Psoas muscle (tissue), 8 donors: Measurements from ENCODE around the gene CDC42EP2. TPM values are rescaled to one million over a fixed set of nuclear protein-coding genes. Genes with fewer than 3 reads are reported as not detected.
A peak's percentile ranks its signal among the peaks of the same experiment; 100 is the strongest.

Source experiments
- ATAC-seq, 4 donors: fragments of 200-7000 bp; cut with Tn5 transposase; one replicate each; pipeline ENCODE4 v1.9.1; 2020; ENCODE audit warnings: moderate library complexity in 3 of 4, mild to moderate bottlenecking in 2 of 4
- DNase-seq, 2 donors: peaks; one replicate each; pipeline ENCODE4 v3.0.0-alpha.2; 2020
- H3K27ac ChIP-seq: fragments of 200-600 bp; one replicate; pipeline ENCODE4 v1.8.0; 2022
- H3K27me3 ChIP-seq, 3 donors: fragments of 200-600 bp in 1 of 3; one replicate each; pipeline versions ENCODE4 v1.6.1 to v1.8.0; 2013 to 2022; ENCODE audit warnings: low read length in 2 of 3, mild to moderate bottlenecking in 2 of 3, moderate library complexity in 1 of 3; ENCODE audit not compliant: insufficient read depth in 3 of 3
- H3K36me3 ChIP-seq, 2 donors: fragments of 200-600 bp in 1 of 2; one replicate each; pipeline versions ENCODE4 v1.6.1 to v1.8.0; 2013 to 2022; ENCODE audit warnings: low read depth in 1 of 2, mild to moderate bottlenecking in 1 of 2, moderate library complexity in 1 of 2; ENCODE audit not compliant: insufficient read depth in 1 of 2
- H3K4me1 ChIP-seq: fragments of 200-600 bp; one replicate; pipeline ENCODE4 v1.8.0; 2022
- H3K4me3 ChIP-seq: fragments of 200-600 bp; one replicate; pipeline ENCODE4 v1.8.0; 2022; ENCODE audit warnings: mild to moderate bottlenecking
- H3K9me3 ChIP-seq: fragments of 200-600 bp; one replicate; pipeline ENCODE4 v1.8.0; 2022
- WGBS, 3 donors: extraction: QIAGEN DNeasy Blood & Tissue Kit; methylation state at CpG; one replicate each; pipeline versions ENCODE4 v1.1.6 to v1.1.7; 2013; 5-methylcytosine and 5-hydroxymethylcytosine counted together
- intact Hi-C, 2 donors: fragments of 100-400 bp; cut with DNase I; formaldehyde crosslinking; loops; one replicate each; pipeline versions ENCODE4 v1.11.0 to v1.14.2; 2022
- polyA plus RNA-seq, 3 donors: library from polyadenylated mRNA; stranded (reverse); fragments of 200-250 nt; gene quantifications; one replicate each; pipeline ENCODE4 v1.2.3, GENCODE V29; 2013
- total RNA-seq, 4 donors: library from RNA; stranded (reverse); fragmentation: NEBNext Ultra II Directional in 2 of 4; extraction: Animal tissue kit (Norgen Biotek cat#: 25700) in 2 of 4; gene quantifications; one replicate each; pipeline versions ENCODE4 v1.2.1 to v1.2.4, GENCODE V29; 2021 to 2023
- TF ChIP-seq, protein P1 (sequence below): fragments of 200-600 bp; IDR thresholded peaks from one replicate; pipeline ENCODE4 v1.8.0; 2022; ENCODE audit warnings: antibody characterized with exemption
- donor health status: healthy with polysubstance abuse.
- donor health status: DM: no; HTN: no; CAD: no; lungs with moderate emphysema.
- donor health status: Bipolar disorder and iron deficiency.
- donor health status: healthy.
- donor health status: DM: yes; HTN: yes; CAD: no.
- donor health status: DM: no; HTN: no; CAD: no.
- donor health status: DM: no; HTN: no; CAD: no.
- donor health status: DM: yes; HTN: yes; CAD: no.

Gene CDC42EP2
- total and polyA plus RNA-seq, 7 donors, result 2.7 to 7.3 (median 5.9) TPM

DNA sequence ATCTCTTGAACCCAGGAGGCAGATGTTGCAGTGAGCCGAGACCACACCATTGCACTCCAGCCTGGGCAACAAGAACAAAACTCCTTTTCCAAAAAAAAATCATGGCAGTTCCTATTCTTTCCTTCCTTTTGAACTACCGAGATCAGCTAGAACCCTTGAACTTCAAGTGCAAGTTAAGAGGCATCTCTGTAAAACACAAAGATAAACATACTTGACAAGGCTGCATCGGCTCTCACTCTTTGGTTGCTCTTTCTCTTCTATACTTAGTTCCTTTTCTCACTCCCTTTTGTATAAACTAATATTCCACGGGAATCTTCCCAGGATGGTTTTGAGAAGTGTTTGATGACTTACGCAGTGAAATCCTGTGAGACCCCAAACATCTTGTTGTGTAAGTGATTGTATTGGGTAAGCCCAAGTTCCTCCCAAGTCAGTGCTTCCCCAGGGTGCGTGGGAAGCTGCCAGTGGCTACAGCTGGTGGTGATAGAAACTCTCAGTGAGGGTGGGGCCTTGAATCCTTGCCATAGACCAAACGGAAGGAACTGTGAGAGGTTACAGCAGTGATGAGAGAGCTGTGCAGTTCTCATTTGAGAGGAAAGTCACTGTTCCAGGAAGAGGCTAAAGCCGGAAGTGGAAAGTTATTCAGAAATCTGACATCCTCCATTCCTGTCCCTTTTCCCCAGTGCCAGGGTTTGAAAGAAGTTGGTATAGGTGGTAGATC is 24.1 kb upstream of the CDC42EP2 start:
- Histone ChIP-seq H3K9me3 (no peaks in the 10 kb centered on the region), H3K27ac (peak overlapping the region; percentile 77), H3K36me3 (peaks cover 0 to 38% of the 10 kb centered on the region in 2 donors), H3K4me3 (no peak overlapping the region), H3K4me1 (peaks cover 34% of the 10 kb centered on the region), H3K27me3 (no peaks in the 10 kb centered on the region)
- intact Hi-C loops, result no loop called here
- ATAC-seq (peak; percentile 72 to 85 (median 83)), DNase-seq (peak; percentile 93 to 95)
- 35 to 41% (median 39%) methylated on average over 8 of the region's 8 CpGs for WGBS, 3 donors
- TF ChIP-seq, protein P1, sequence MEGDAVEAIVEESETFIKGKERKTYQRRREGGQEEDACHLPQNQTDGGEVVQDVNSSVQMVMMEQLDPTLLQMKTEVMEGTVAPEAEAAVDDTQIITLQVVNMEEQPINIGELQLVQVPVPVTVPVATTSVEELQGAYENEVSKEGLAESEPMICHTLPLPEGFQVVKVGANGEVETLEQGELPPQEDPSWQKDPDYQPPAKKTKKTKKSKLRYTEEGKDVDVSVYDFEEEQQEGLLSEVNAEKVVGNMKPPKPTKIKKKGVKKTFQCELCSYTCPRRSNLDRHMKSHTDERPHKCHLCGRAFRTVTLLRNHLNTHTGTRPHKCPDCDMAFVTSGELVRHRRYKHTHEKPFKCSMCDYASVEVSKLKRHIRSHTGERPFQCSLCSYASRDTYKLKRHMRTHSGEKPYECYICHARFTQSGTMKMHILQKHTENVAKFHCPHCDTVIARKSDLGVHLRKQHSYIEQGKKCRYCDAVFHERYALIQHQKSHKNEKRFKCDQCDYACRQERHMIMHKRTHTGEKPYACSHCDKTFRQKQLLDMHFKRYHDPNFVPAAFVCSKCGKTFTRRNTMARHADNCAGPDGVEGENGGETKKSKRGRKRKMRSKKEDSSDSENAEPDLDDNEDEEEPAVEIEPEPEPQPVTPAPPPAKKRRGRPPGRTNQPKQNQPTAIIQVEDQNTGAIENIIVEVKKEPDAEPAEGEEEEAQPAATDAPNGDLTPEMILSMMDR, result no peak

DNA sequence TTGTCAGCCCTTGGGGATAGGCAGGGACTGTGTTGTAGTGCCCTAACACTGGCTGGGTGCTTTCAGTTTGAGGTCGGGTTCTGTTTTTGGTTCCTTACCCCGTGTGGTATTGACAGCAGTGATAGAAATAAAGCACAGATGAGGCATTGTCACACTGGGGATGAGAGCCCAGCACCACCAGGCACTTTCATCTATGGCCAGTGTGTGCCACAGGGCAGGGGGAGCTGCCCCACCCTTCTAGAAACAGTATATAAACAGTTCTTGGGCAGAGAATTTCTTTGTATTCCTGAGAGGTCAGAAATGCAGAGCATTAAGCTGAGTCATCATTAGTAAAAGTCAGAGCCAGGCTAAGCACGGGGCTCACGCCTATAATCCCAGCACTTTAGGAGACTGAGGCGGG is 23.1 kb upstream of the CDC42EP2 start:
- TF ChIP-seq, protein P1, result no peak
- DNase-seq (no peak), ATAC-seq (peak; percentile 27 to 44 (median 36))
- Histone ChIP-seq H3K27me3 (no peaks in the 10 kb centered on the region), H3K36me3 (peaks cover 0 to 43% of the 10 kb centered on the region in 2 donors), H3K4me3 (peak overlapping the region; percentile 42), H3K4me1 (peaks cover 34% of the 10 kb centered on the region), H3K27ac (peak overlapping the region; percentile 77), H3K9me3 (no peaks in the 10 kb centered on the region)
- 14 to 32% (median 20%) methylated on average over 5 of the region's 5 CpGs for WGBS, 3 donors
- intact Hi-C loops, result no loop called here

DNA sequence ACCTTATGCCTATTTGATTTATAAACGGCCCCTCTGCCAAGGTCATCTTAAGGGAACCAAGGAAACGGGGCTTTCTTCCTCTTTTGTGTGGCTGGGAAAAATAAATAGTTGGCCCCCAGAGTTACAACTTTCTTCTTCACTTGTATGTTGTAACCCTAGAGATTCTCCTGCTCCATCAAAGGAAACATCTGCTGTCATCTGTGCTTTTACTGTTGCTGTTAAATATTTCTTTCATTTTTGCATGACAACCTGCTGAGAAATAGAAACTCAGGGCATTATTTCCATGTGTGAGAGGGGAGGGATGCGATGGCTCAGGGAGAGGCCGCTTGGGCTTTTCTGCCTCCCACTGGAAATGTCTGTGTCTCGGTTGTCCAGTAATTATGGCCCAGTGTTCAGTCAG is 21.8 kb upstream of the CDC42EP2 start:
- DNase-seq (no peak), ATAC-seq (no peak)
- 71 to 75% (median 74%) methylated on average over 5 of the region's 5 CpGs for WGBS, 3 donors
- Histone ChIP-seq H3K36me3 (peaks cover 0 to 34% of the 10 kb centered on the region in 2 donors), H3K4me1 (peaks cover 44% of the 10 kb centered on the region), H3K27ac (peak overlapping the region; percentile 77), H3K9me3 (no peaks in the 10 kb centered on the region), H3K4me3 (no peak overlapping the region), H3K27me3 (no peaks in the 10 kb centered on the region)
- intact Hi-C loops, result no loop called here
- TF ChIP-seq, protein P1, result no peak

DNA sequence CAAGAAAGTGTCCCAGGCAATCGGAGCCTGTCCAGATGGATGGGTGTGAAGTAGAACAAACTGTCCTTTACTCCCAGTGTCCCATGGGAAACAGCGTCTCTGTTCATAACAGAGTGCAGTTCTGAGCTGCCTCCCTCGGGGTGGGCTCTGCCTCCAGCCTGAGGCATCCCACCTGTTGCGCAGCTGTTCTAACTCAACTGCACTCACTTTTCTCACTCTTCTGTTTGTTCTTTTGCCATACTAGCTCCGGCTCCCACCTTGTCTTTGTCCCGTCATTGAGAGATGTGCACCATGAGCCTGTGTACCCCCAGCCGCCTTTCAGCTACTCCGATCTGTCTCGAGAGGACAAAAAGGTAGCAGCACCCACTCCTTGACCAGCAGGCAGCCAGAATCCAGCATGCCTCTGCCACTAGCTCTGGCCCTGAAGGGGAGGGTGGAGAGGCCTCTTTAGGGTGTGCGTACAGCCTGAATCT is 20.7 kb upstream of the CDC42EP2 start:
- H3K36me3 ChIP-seq, result peaks cover 0 to 33% of the 10 kb centered on the region in 2 donors
- ATAC-seq, result no peak
- no peak overlapping the region for H3K4me3 ChIP-seq
- WGBS, 3 donors, result 69 to 75% (median 73%) methylated on average over 10 of the region's 10 CpGs
- H3K27ac ChIP-seq, result no peak overlapping the region
- peak in 1 of 2 donors; percentile 68 for DNase-seq
- intact Hi-C loops, result no loop called here
- TF ChIP-seq, protein P1, result no peak
- no peaks in the 10 kb centered on the region for H3K9me3 ChIP-seq
- H3K4me1 ChIP-seq, result peaks cover 55% of the 10 kb centered on the region
- no peaks in the 10 kb centered on the region for H3K27me3 ChIP-seq
